GM12878 (cell line): ENCODE measurements around the gene IRAK3. TPM values are rescaled to one million over a fixed set of nuclear protein-coding genes. Genes with fewer than 3 reads are reported as not detected.

Source experiments
- ATAC-seq: fragments of 200-7000 bp; cut with Tn5 transposase; 3 replicates; pipeline ENCODE4 v1.9.1; 2020; ENCODE audit warnings: mild to moderate bottlenecking, moderate library complexity
- BruUV-seq: library from RNA; stranded (reverse); fragments of 400-500 nt; replicated peaks from 2 replicates; lab custom pipeline; 2021; lab: Mats Ljungman, UMichigan
- CTCF ChIA-PET: fragments of 300-600 bp; sonication (Branson Sonifier 250); formaldehyde crosslinking; extraction: SDS; loops from one replicate; lab custom pipeline; 2021; ENCODE audit warnings: inconsistent platforms; lab: Yijun Ruan, JAX
- POLR2A ChIA-PET: fragments of 350-600 bp; formaldehyde crosslinking; extraction: SDS; loops from one replicate; lab custom pipeline; 2021; ENCODE audit warnings: inconsistent platforms; lab: Charles Lee
- RAD21 ChIA-PET: fragments of 300-600 bp; sonication (Branson Sonifier 250); formaldehyde crosslinking; loops from one replicate; lab custom pipeline; 2023; ENCODE audit warnings: antibody characterized with exemption; ENCODE audit not compliant: unreplicated experiment; lab: Charles Lee
- SMC1A ChIA-PET: fragments of 300-600 bp; sonication (Branson Sonifier 250); formaldehyde crosslinking; loops from one replicate; lab custom pipeline; 2023; ENCODE audit not compliant: unreplicated experiment, uncharacterized antibody; lab: Charles Lee
- DNase-seq: peaks from one replicate; pipeline ENCODE4 v3.0.0-alpha.2; 2011; ENCODE audit warnings: low read depth, low spot score
- FAIRE-seq: peaks from 3 replicates; lab custom pipeline; 2011; peaks lifted over from hg19 to GRCh38; lab: Jason Lieb, UNC
- H2AFZ ChIP-seq: 2 replicates; pipeline ENCODE4 v1.6.0; 2011; ENCODE audit warnings: low read depth, low read length, control low read depth; ENCODE audit not compliant: control insufficient read depth
- H3K27ac ChIP-seq: 2 replicates; pipeline ENCODE4 v1.5.1; 2011; ENCODE audit warnings: control low read depth; ENCODE audit not compliant: control insufficient read depth, insufficient read depth
- H3K27me3 ChIP-seq, 2 experiments: replicated peaks in 1 of 2; 2 replicates each; pipeline versions ENCODE4 v1.6.0 to v1.6.1; 2011; ENCODE audit warnings: low read length in 1 of 2; ENCODE audit not compliant: control insufficient read depth in 2 of 2, insufficient read depth in 2 of 2
- H3K36me3 ChIP-seq, 2 experiments: 2 replicates each; pipeline ENCODE4 v1.5.1; 2011; ENCODE audit warnings: low read length in 1 of 2; ENCODE audit not compliant: control insufficient read depth in 2 of 2, insufficient read depth in 2 of 2
- H3K4me1 ChIP-seq: 2 replicates; pipeline ENCODE4 v1.6.1; 2011; ENCODE audit warnings: mild to moderate bottlenecking, low read length, moderate library complexity, mixed read lengths; ENCODE audit not compliant: control insufficient read depth, insufficient read depth
- H3K4me2 ChIP-seq: 2 replicates; pipeline ENCODE4 v1.6.0; 2011; ENCODE audit warnings: control low read depth; ENCODE audit not compliant: control insufficient read depth, insufficient read depth
- H3K4me3 ChIP-seq: fragments of 200-600 bp; sonication (generic); 2 replicates; pipeline ENCODE4 v1.5.1; 2016
- H3K79me2 ChIP-seq: 2 replicates; pipeline ENCODE4 v1.6.0; 2011; ENCODE audit warnings: low read length; ENCODE audit not compliant: control insufficient read depth, insufficient read depth
- H3K9ac ChIP-seq: 2 replicates; pipeline ENCODE4 v1.8.0; 2011; ENCODE audit warnings: low read length, control low read depth, mixed read lengths; ENCODE audit not compliant: control insufficient read depth, insufficient read depth
- H3K9me3 ChIP-seq: replicated peaks from 3 replicates; pipeline ENCODE4 v1.5.1; 2011; ENCODE audit warnings: mild to moderate bottlenecking, low read length; ENCODE audit not compliant: control insufficient read depth, insufficient read depth
- H4K20me1 ChIP-seq: 2 replicates; pipeline ENCODE4 v1.6.0; 2011; ENCODE audit not compliant: control insufficient read depth, insufficient read depth
- CEBPB ChIP-seq, 2 experiments: fragments of 150-350 bp in 1 of 2; IDR thresholded peaks; 2 replicates each; pipeline ENCODE4 v1.6.1; 2012 to 2014; ENCODE audit warnings: low read depth in 2 of 2, low read length in 2 of 2, borderline replicate concordance in 1 of 2, inconsistent platforms in 1 of 2
- HDGF ChIP-seq: fragments of 450-650 bp; IDR thresholded peaks from 2 replicates; pipeline ENCODE4 v1.6.1; 2016; ENCODE audit warnings: antibody characterized with exemption
- NR2C2 ChIP-seq: IDR thresholded peaks from 2 replicates; pipeline ENCODE4 v1.6.1; 2011; ENCODE audit warnings: borderline replicate concordance, low read depth; ENCODE audit not compliant: control insufficient read depth, insufficient read length
- PAX8 ChIP-seq: fragments of 450-650 bp; IDR thresholded peaks from 2 replicates; pipeline ENCODE4 v1.6.1; 2017; ENCODE audit warnings: mild to moderate bottlenecking, moderate library complexity
- RUNX3 ChIP-seq: IDR thresholded peaks from 2 replicates; pipeline ENCODE4 v1.6.1; 2012; ENCODE audit warnings: low read length, inconsistent platforms
- SP1 ChIP-seq: IDR thresholded peaks from one replicate; pipeline ENCODE4 v1.6.1; 2011; ENCODE audit warnings: low read depth, low read length
- STAT3 ChIP-seq: IDR thresholded peaks from 2 replicates; pipeline ENCODE4 v1.6.1; 2011; ENCODE audit warnings: low read depth, low read length, improper control_type of control experiment
- WGBS: methylation state at CpG from one replicate; pipeline ENCODE4 v1.1.6; 2016; ENCODE audit warnings: low lambda C conversion rate; ENCODE audit not compliant: insufficient replicate concordance, insufficient coverage; ENCODE audit errors: missing lambda C conversion rate; 5-methylcytosine and 5-hydroxymethylcytosine counted together
- in situ Hi-C: fragments of 300-500 bp; cut with MboI; formaldehyde crosslinking; loops from 9 replicates; pipeline ENCODE4 v1.14.3; 2018; ENCODE audit warnings: mixed read lengths
- intact Hi-C: fragments of 100-400 bp; cut with micrococcal nuclease; formaldehyde crosslinking; loops from one replicate; pipeline ENCODE4 v1.14.2; 2022; ENCODE audit not compliant: unreplicated experiment
- polyA plus RNA-seq, 11 experiments: library from polyadenylated mRNA; depleted of rRNA in 4 of 11; unstranded in 6 of 11; stranded (reverse) in 5 of 11; fragments of >200 nt; fragmentation: Nextera tagmentation in 4 of 11; fragmentation: Illumina TruSeq in 1 of 11; extraction: Ambion mirVana in 4 of 11; extraction: Trizol in 1 of 11; gene quantifications; 1 replicate in 1 of 11; 2 replicates in 10 of 11; pipeline versions ENCODE4 v1.2.1 to v1.2.3, GENCODE V29; 2011 to 2016; ENCODE audit warnings: inconsistent platforms in 2 of 11, missing spikeins in 2 of 11, low read depth in 1 of 11
- total RNA-seq, 4 experiments: library from RNA; depleted of rRNA in 3 of 4; stranded (reverse); fragments of >200 nt in 3 of 4; fragmentation: Illumina TruSeq in 1 of 4; extraction: Trizol in 1 of 4; gene quantifications; 2 replicates each; pipeline versions ENCODE4 v1.2.1 to v1.2.3, GENCODE V29; 2013 to 2021
- TF ChIP-seq, protein P1 (sequence below): fragments of 450-650 bp; IDR thresholded peaks from 2 replicates; pipeline ENCODE4 v1.6.1; 2016; ENCODE audit warnings: mild to moderate bottlenecking, moderate library complexity, borderline replicate concordance
- TF ChIP-seq, protein P2 (sequence below): fragments of 150-350 bp; IDR thresholded peaks from 2 replicates; pipeline ENCODE4 v1.6.1; 2014; ENCODE audit warnings: mild to moderate bottlenecking, low read depth, low read length
- TF ChIP-seq, protein P3 (sequence below): IDR thresholded peaks from 2 replicates; pipeline ENCODE4 v1.6.1; 2011; ENCODE audit warnings: mild to moderate bottlenecking, low read depth, low read length, moderate library complexity; ENCODE audit not compliant: insufficient replicate concordance

The IRAK3 gene
- total and polyA plus RNA-seq, 10 of the 15 experiments (the other 5 are each of a cell fraction or from before 2014, with no cell fraction given), result 1.4 to 14.1 (median 5.4) TPM

DNA sequence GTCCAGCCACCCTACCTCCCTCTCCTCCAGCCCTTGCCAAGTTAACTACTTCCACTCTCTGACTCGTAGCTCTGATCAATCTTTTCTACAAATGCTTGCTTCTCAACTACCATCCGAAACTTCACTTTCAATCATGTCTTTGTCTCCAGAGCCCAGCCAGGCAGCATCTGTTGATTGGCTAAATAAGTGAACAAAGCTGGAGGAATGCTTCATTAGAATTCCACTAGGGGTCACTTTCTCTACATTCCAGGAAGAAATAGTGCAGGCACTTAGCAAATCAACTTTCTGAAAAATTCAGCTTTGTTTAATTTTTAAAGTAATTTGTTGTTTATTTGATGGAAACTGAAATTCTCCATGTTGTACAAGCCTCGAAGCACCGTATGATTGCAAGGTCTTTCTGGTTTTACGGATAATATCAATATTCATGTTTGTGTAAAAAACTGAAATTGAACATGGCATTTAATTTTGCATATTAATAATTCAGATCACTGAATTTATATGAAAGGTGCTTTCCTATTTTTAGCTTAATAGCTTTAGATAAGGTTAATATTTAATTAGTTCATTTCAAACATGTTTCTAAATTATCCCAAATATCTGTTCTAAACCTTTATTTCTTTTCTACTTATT, 80.9 kb downstream of the IRAK3 start (continued):
- TF ChIP-seq, protein P1, sequence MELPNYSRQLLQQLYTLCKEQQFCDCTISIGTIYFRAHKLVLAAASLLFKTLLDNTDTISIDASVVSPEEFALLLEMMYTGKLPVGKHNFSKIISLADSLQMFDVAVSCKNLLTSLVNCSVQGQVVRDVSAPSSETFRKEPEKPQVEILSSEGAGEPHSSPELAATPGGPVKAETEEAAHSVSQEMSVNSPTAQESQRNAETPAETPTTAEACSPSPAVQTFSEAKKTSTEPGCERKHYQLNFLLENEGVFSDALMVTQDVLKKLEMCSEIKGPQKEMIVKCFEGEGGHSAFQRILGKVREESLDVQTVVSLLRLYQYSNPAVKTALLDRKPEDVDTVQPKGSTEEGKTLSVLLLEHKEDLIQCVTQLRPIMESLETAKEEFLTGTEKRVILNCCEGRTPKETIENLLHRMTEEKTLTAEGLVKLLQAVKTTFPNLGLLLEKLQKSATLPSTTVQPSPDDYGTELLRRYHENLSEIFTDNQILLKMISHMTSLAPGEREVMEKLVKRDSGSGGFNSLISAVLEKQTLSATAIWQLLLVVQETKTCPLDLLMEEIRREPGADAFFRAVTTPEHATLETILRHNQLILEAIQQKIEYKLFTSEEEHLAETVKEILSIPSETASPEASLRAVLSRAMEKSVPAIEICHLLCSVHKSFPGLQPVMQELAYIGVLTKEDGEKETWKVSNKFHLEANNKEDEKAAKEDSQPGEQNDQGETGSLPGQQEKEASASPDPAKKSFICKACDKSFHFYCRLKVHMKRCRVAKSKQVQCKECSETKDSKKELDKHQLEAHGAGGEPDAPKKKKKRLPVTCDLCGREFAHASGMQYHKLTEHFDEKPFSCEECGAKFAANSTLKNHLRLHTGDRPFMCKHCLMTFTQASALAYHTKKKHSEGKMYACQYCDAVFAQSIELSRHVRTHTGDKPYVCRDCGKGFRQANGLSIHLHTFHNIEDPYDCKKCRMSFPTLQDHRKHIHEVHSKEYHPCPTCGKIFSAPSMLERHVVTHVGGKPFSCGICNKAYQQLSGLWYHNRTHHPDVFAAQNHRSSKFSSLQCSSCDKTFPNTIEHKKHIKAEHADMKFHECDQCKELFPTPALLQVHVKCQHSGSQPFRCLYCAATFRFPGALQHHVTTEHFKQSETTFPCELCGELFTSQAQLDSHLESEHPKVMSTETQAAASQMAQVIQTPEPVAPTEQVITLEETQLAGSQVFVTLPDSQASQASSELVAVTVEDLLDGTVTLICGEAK, result no peak
- TF ChIP-seq PAX8, result no peak
- TF ChIP-seq, protein P2, sequence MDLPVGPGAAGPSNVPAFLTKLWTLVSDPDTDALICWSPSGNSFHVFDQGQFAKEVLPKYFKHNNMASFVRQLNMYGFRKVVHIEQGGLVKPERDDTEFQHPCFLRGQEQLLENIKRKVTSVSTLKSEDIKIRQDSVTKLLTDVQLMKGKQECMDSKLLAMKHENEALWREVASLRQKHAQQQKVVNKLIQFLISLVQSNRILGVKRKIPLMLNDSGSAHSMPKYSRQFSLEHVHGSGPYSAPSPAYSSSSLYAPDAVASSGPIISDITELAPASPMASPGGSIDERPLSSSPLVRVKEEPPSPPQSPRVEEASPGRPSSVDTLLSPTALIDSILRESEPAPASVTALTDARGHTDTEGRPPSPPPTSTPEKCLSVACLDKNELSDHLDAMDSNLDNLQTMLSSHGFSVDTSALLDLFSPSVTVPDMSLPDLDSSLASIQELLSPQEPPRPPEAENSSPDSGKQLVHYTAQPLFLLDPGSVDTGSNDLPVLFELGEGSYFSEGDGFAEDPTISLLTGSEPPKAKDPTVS, result no peak
- TF ChIP-seq, all 136 proteins: peak for 4

DNA sequence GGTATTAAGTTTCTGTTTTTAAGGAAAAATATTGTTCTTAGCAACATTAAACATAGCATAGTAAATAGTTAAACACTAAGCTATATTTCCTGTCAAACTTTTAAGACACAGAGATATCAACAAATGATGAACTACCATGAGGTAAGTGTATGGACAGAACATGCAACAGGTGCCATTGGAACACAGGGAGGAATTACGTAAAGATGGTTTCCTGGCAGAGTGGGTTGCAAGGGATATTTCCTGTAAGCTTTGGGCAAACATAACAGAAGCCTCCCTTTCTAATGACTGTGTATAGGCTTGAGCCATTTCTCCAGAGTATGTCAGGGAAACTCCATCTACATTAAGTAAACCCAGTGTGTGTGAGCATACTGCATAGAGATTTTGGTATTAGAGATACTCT, 81.6 kb downstream of the IRAK3 start:
- Histone ChIP-seq H3K79me2 (no peaks in the 10 kb centered on the region), H2AFZ (no peak overlapping the region), H3K36me3 (no peaks in the 10 kb centered on the region), H3K9me3 (no peaks in the 10 kb centered on the region), H3K4me1 (peaks cover 12% of the 10 kb centered on the region), H3K4me2 (no peak overlapping the region), H3K27me3 (no peaks in the 10 kb centered on the region), H4K20me1 (no peaks in the 10 kb centered on the region), H3K9ac (no peak overlapping the region), H3K4me3 (no peak overlapping the region), H3K27ac (no peak overlapping the region)
- FAIRE-seq (no peak), ATAC-seq (no peak), DNase-seq (no peak)
- 100% methylated on average over 1 of the region's 1 CpG for WGBS
- no TSS peak for BruUV-seq
- CTCF ChIA-PET, result interaction anchor here (0.7 to 4.2 kb wide), 23 partner anchors 8 to 529 kb away, joined by 3 to 26 read pairs (median 6); partner anchors contain the start of genes HELB and TMBIM4
- SMC1A ChIA-PET, result interaction anchor here (0.7 to 2.9 kb wide), 13 partner anchors 34 to 472 kb away, joined by 3 to 14 read pairs (median 7); partner anchors contain the start of genes LLPH and TMBIM4
- in situ Hi-C loops, result no loop called here
- intact Hi-C loops, result no loop called here
- POLR2A ChIA-PET, result interaction anchor here (1.6 kb wide), 1 partner anchor 101 kb away, joined by 3 read pairs; the partner anchor contains the start of gene TMBIM4
- RAD21 ChIA-PET, result interaction anchor here (1.5 to 2.5 kb wide), 6 partner anchors 8 to 424 kb away, joined by 4 to 17 read pairs (median 10); partner anchors contain the start of gene TMBIM4
- TF ChIP-seq, protein P3, sequence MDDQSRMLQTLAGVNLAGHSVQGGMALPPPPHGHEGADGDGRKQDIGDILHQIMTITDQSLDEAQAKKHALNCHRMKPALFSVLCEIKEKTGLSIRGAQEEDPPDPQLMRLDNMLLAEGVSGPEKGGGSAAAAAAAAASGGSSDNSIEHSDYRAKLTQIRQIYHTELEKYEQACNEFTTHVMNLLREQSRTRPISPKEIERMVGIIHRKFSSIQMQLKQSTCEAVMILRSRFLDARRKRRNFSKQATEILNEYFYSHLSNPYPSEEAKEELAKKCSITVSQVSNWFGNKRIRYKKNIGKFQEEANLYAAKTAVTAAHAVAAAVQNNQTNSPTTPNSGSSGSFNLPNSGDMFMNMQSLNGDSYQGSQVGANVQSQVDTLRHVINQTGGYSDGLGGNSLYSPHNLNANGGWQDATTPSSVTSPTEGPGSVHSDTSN, result no peak
- no peak for TF ChIP-seq NR2C2
- no peak for TF ChIP-seq HDGF
- no peak for TF ChIP-seq RUNX3
- TF ChIP-seq STAT3, result no peak
- no peak for TF ChIP-seq CEBPB (IDR thresholded peaks at IDR 0.05; ENCODE audit: borderline replicate concordance in 1 of 2, low read depth in 2 of 2, low read length in 2 of 2)
- TF ChIP-seq, protein P2, result no peak
- no peak for TF ChIP-seq SP1
